H9 (cell line): ENCODE results near the gene DOCK2. TPM values are rescaled to one million over a fixed set of nuclear protein-coding genes. Genes with fewer than 3 reads are reported as not detected.

Experiments
- DNase-seq: peaks from one replicate; pipeline ENCODE4 v3.0.0-alpha.2; 2017
- H2AFZ ChIP-seq: one replicate; pipeline ENCODE4 v1.6.1; 2013; ENCODE audit warnings: mild to moderate bottlenecking, low read length, control low read depth, moderate library complexity
- H2AK5ac ChIP-seq: 2 replicates; pipeline ENCODE4 v1.6.1; 2013; ENCODE audit warnings: low read length, control low read depth, mixed read lengths; ENCODE audit not compliant: insufficient read length
- H2BK120ac ChIP-seq: one replicate; pipeline ENCODE4 v1.6.1; 2013; ENCODE audit warnings: low read depth, mild to moderate bottlenecking, low read length, control low read depth, inconsistent platforms; ENCODE audit not compliant: poor library complexity, severe bottlenecking
- H2BK12ac ChIP-seq: 2 replicates; pipeline ENCODE4 v1.6.1; 2013; ENCODE audit warnings: low read length, control low read depth, mixed read lengths, low read depth; ENCODE audit not compliant: insufficient read length
- H2BK15ac ChIP-seq: 2 replicates; pipeline ENCODE4 v1.6.1; 2013; ENCODE audit warnings: low read depth, low read length, control low read depth
- H2BK20ac ChIP-seq: one replicate; pipeline ENCODE4 v1.6.1; 2013; ENCODE audit warnings: low read depth, mild to moderate bottlenecking, low read length, control low read depth, inconsistent platforms; ENCODE audit not compliant: poor library complexity, severe bottlenecking
- H2BK5ac ChIP-seq: 2 replicates; pipeline ENCODE4 v1.6.1; 2013; ENCODE audit warnings: low read length, control low read depth, mixed read lengths; ENCODE audit not compliant: insufficient read length
- H3K14ac ChIP-seq: 2 replicates; pipeline ENCODE4 v1.6.1; 2013; ENCODE audit warnings: low read length, control low read depth; ENCODE audit not compliant: insufficient read depth
- H3K18ac ChIP-seq: 2 replicates; pipeline ENCODE4 v1.6.1; 2013; ENCODE audit warnings: low read depth, mild to moderate bottlenecking, mixed read lengths, low read length, control low read depth; ENCODE audit not compliant: insufficient read length
- H3K23ac ChIP-seq: 2 replicates; pipeline ENCODE4 v1.6.1; 2013; ENCODE audit warnings: low read length, control low read depth, mixed read lengths, low read depth; ENCODE audit not compliant: insufficient read length
- H3K23me2 ChIP-seq: 2 replicates; pipeline ENCODE4 v1.6.1; 2013; ENCODE audit warnings: low read depth, mild to moderate bottlenecking, mixed read lengths, low read length, control low read depth; ENCODE audit not compliant: insufficient read length, poor library complexity, severe bottlenecking
- H3K27ac ChIP-seq: 2 replicates; pipeline ENCODE4 v1.5.1; 2013; ENCODE audit warnings: low read length, control low read depth, mixed read lengths, low read depth; ENCODE audit not compliant: insufficient read length
- H3K27me3 ChIP-seq: 2 replicates; pipeline ENCODE4 v1.6.1; 2013; ENCODE audit warnings: low read length, control low read depth, inconsistent platforms; ENCODE audit not compliant: insufficient read depth
- H3K4ac ChIP-seq: 2 replicates; pipeline ENCODE4 v1.6.1; 2013; ENCODE audit warnings: low read depth, mild to moderate bottlenecking, control low read depth, inconsistent platforms, low read length, moderate library complexity
- H3K4me1 ChIP-seq: 2 replicates; pipeline ENCODE4 v1.6.1; 2013; ENCODE audit warnings: low read length, control low read depth, inconsistent platforms; ENCODE audit not compliant: insufficient read depth
- H3K4me2 ChIP-seq: 2 replicates; pipeline ENCODE4 v1.6.1; 2013; ENCODE audit warnings: low read length, control low read depth, mixed read lengths; ENCODE audit not compliant: insufficient read length, insufficient read depth
- H3K56ac ChIP-seq: 2 replicates; pipeline ENCODE4 v1.6.1; 2013; ENCODE audit warnings: low read depth, mild to moderate bottlenecking, mixed read lengths, low read length, control low read depth; ENCODE audit not compliant: insufficient read length
- H3K79me1 ChIP-seq: 2 replicates; pipeline ENCODE4 v1.6.1; 2013; ENCODE audit warnings: low read depth, mild to moderate bottlenecking, moderate library complexity, low read length, control low read depth, inconsistent platforms; ENCODE audit not compliant: insufficient read depth, poor library complexity, severe bottlenecking
- H3K79me2 ChIP-seq: 2 replicates; pipeline ENCODE4 v1.6.1; 2013; ENCODE audit warnings: low read length, control low read depth, inconsistent platforms; ENCODE audit not compliant: insufficient read depth
- H3K9ac ChIP-seq: 2 replicates; pipeline ENCODE4 v1.6.1; 2013; ENCODE audit warnings: low read length, control low read depth, mixed read lengths; ENCODE audit not compliant: insufficient read length; ENCODE audit errors: extremely low read depth
- H3K9me3 ChIP-seq: one replicate; pipeline ENCODE4 v1.6.1; 2013; ENCODE audit warnings: low read depth, low read length, inconsistent platforms; ENCODE audit not compliant: control insufficient read depth
- H3T11ph ChIP-seq: one replicate; pipeline ENCODE4 v1.6.1; 2013; ENCODE audit warnings: mild to moderate bottlenecking, low read length, control low read depth, inconsistent platforms
- H4K20me1 ChIP-seq: one replicate; pipeline ENCODE4 v1.6.1; 2013; ENCODE audit not compliant: control insufficient read depth, insufficient read length, insufficient read depth
- H4K5ac ChIP-seq: 2 replicates; pipeline ENCODE4 v1.6.1; 2013; ENCODE audit warnings: low read depth, mild to moderate bottlenecking, mixed read lengths, low read length, control low read depth; ENCODE audit not compliant: insufficient read length
- H4K8ac ChIP-seq: replicated peaks from 2 replicates; pipeline ENCODE4 v1.6.1; 2013; ENCODE audit warnings: low read length, control low read depth, mixed read lengths, low read depth; ENCODE audit not compliant: insufficient read length
- H4K91ac ChIP-seq: 2 replicates; pipeline ENCODE4 v1.6.1; 2013; ENCODE audit warnings: low read depth, mild to moderate bottlenecking, moderate library complexity, mixed read lengths, low read length, control low read depth; ENCODE audit not compliant: insufficient read length
- H3K27ac Mint-ChIP-seq, 3 experiments: 2 replicates in 2 of 3; 3 replicates in 1 of 3; pipeline ENCODE4 v1.8.0; 2020 to 2021; ENCODE audit warnings: mixed read lengths in 3 of 3, mild to moderate bottlenecking in 1 of 3, moderate library complexity in 1 of 3
- H3K27me3 Mint-ChIP-seq: 2 replicates; pipeline ENCODE4 v1.8.0; 2021; ENCODE audit warnings: low read depth, mild to moderate bottlenecking, moderate library complexity, mixed read lengths
- H3K36me3 Mint-ChIP-seq, 3 experiments: 2 replicates in 2 of 3; 3 replicates in 1 of 3; pipeline ENCODE4 v1.8.0; 2020 to 2021; ENCODE audit warnings: low read depth in 3 of 3, mixed read lengths in 3 of 3; ENCODE audit not compliant: insufficient read depth in 1 of 3
- H3K4me1 Mint-ChIP-seq, 2 experiments: 2 replicates each; pipeline ENCODE4 v1.8.0; 2020; ENCODE audit warnings: mixed read lengths in 2 of 2
- H3K4me3 Mint-ChIP-seq, 2 experiments: 2 replicates in 1 of 2; 3 replicates in 1 of 2; pipeline ENCODE4 v1.8.0; 2020 to 2021; ENCODE audit warnings: mild to moderate bottlenecking in 2 of 2, mixed read lengths in 2 of 2, moderate library complexity in 1 of 2
- H3K9me3 Mint-ChIP-seq, 2 experiments: 2 replicates in 1 of 2; 3 replicates in 1 of 2; pipeline ENCODE4 v1.8.0; 2020; ENCODE audit warnings: mild to moderate bottlenecking in 2 of 2, mixed read lengths in 2 of 2, moderate library complexity in 1 of 2
- CTCF ChIP-seq: fragments of 200-600 bp; sonication (generic); conservative IDR thresholded peaks from 3 replicates; pipeline ENCODE4 v1.8.0; 2021; ENCODE audit warnings: antibody characterized with exemption, mild to moderate bottlenecking
- WGBS: extraction: QIAGEN DNeasy Blood & Tissue Kit; methylation state at CpG from one replicate; pipeline ENCODE4 v1.1.7; 2013; ENCODE audit warnings: missing lambda C conversion rate, low lambda C conversion rate, mixed read lengths; ENCODE audit not compliant: insufficient read length; ENCODE audit errors: extremely low coverage; 5-methylcytosine and 5-hydroxymethylcytosine counted together
- total RNA-seq: library from RNA; stranded (reverse); gene quantifications from 2 replicates; pipeline ENCODE4 v1.2.1, GENCODE V29; 2021

The DOCK2 gene
- total RNA-seq, 1 experiment from 2014 or later: 7.8 TPM

GRCh38 chr5:170112876-170113521 lies 475.9 kb downstream of the DOCK2 start:
- Histone ChIP-seq H3K4me1 (no peaks in the 10 kb centered on the region), H3T11ph (no peak overlapping the region), H3K9ac (no peak overlapping the region), H4K8ac (no peak overlapping the region), H3K56ac (no peak overlapping the region), H3K23me2 (no peaks in the 10 kb centered on the region), H2BK12ac (no peak overlapping the region), H3K4me2 (no peak overlapping the region), H3K27ac (no peak overlapping the region), H3K14ac (no peak overlapping the region), H3K79me1 (no peaks in the 10 kb centered on the region), H3K9me3 (peaks cover 6% of the 10 kb centered on the region), H2BK20ac (no peak overlapping the region), H2AK5ac (no peak overlapping the region), H3K23ac (no peak overlapping the region), H3K18ac (no peak overlapping the region), H3K4ac (no peak overlapping the region), H3K27me3 (no peaks in the 10 kb centered on the region; the same call in 1 of the 2 replicates), H4K20me1 (no peaks in the 10 kb centered on the region), H4K91ac (no peak overlapping the region), H4K5ac (no peak overlapping the region), H2BK120ac (no peak overlapping the region), H2BK5ac (no peak overlapping the region), H3K79me2 (no peaks in the 10 kb centered on the region), H2AFZ (no peak overlapping the region), H2BK15ac (no peak overlapping the region)
- Mint-ChIP-seq H3K4me3 (no peak overlapping the region), H3K27me3 (peaks cover 84% of the 10 kb centered on the region), H3K4me1 (peaks cover 33 to 45% of the 10 kb centered on the region in 2 experiments), H3K9me3 (peaks cover 20 to 22% of the 10 kb centered on the region in 2 experiments), H3K36me3 (peaks cover 9 to 18% (median 12%) of the 10 kb centered on the region in 3 experiments; a peak in 6 of 7 replicates), H3K27ac (peak overlapping the region in 1 of 3 experiments; percentile 71; a peak in 1 of 7 replicates)
- TF ChIP-seq CTCF: no peak
- peak; percentile 49 for DNase-seq
- no CpG with 5 or more reads among the region's 6 CpGs for WGBS
